ENCODE measurements around the gene FAM236D.
"Not testable (repeated sequence)": the region's sequence is repeated elsewhere in the genome, so short reads cannot be mapped to it uniquely, and the experiment has no call there.

The FAM236D gene

DNA sequence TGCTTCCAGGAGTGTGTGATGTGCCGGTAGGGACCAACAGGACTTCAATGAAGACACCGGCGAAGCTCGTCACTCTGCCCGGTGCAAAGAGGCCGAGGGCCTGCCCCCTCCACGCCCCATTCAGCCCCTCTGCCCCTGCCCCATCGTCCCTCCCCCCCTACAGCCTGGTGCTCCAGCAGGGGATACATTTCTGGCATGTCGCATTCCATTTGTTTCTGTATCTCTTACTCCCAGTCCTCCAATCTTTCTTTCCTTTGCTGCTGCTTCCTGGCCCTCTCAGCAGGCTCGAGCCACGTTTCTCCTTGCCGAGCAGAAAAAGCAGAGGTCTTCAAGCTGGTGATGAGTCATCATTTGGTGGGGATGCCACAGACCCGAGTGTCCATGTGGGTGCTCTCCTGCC lies at the start of gene FAM236D:
Gene FAM236D, minus strand, starts transcription at position 101 of the 400 bp plus-strand sequence. Its CDS starts 100 bp downstream, at position 1.
- DNase-seq (ENCODE audit: low read depth in 1 of 2, low spot score in 1 of 2): not testable (repeated sequence)

DNA sequence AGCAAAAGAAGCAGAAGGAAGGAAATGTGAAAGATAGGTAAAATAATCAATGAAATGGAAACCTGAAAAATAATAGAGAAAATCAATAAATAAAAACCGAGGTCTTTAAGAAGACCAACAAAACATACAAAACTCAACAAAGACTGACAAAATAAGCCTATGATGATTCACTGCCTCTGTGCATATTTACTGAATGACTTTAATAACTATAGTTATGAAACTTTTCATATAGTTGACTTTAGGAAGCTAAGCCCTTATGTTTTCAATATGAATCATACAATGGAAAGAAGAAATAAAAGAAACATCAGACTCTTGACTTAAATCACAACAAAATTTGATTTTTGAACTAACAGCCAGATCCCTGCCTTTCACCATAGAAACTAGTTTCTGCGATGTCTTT lies 29.5 kb upstream of the FAM236D start:
- not testable (repeated sequence) for DNase-seq (ENCODE audit: low read depth in 1 of 2, low spot score in 1 of 2)

DNA sequence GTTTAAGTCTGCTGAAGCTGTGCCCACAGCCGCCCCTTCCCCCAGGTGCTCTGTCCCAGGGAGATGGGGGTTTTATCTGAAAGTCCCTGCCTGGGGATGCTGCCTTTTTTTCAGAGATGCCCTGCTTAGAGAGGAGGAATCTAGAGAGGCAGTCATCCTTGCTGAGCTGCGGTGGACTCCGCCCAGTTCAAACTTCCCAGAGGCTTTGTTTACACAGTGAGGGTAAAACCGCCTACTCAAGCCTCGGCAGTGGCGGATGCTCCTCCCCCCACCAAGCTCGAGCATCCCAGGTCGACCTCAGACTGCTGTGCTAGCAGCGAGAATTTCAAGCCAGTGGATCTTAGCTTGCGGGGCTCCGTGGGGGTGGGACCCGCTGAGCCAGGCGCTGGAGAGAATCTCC lies 22.7 kb upstream of the FAM236D start:
- not testable (repeated sequence) for DNase-seq (ENCODE audit: low read depth in 1 of 2, low spot score in 1 of 2)

DNA sequence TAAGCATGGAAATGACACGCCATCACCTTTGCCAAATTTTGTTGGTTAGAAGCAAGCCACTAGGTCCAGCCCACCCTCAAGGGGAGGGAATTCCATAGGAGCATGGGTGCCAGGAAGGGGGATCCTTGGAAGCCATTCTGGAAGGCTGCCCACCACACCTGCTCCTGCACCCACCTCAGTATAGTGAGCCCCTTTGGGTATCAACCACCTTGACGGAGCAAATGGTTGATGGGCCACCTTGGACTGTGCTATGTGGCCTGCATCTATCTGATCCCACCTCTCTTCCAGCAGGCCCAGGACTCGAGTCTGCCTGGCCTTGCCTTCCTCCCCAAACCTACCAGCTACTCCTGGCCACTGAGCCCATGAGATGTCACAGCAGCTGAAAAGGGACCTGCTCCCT lies 17.6 kb downstream of the FAM236D start:
- not testable (repeated sequence) for DNase-seq (ENCODE audit: low read depth in 1 of 2, low spot score in 1 of 2)

DNA sequence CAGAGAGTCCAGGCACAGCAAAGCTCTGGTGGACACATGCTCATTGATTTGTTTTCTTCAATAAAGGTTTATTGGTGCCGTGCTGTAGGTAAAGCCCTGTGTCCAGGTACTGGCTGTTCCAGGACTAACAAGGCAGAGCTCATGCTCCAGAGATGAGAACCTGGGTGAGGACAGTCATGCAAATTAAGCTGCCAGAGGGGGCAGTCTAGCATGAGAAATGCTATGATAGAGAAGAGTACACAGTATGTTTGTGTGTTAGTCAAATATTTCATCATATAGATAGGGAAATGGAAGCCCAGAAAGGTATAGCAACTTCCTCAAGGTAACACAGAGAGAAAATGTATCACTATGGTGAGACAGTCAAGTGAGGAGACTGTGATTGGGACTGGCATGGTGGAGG lies 19.9 kb downstream of the FAM236D start:
- not testable (repeated sequence) for DNase-seq (ENCODE audit: low read depth in 1 of 2, low spot score in 1 of 2)

DNA sequence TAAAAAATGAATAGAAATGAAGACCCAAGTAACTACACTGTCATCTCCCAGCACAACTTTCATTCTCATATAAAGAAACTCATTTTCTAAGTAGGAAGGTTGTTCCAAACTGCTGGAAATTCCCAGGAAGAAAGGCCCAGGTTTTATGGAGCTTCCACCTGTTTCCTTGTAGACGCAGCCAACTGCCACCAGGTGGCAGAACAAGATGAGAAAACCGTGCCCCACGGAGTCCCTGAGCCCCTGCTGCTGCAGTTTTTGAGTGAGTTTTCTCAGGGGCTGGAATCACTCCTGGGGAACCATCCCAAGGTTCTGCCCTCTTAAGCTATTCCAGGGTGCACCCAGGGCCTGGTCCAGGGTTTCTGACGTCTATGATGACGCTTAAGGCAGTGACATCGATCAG lies 24.0 kb downstream of the FAM236D start:
- not testable (repeated sequence) for DNase-seq (ENCODE audit: low read depth in 1 of 2, low spot score in 1 of 2)

DNA sequence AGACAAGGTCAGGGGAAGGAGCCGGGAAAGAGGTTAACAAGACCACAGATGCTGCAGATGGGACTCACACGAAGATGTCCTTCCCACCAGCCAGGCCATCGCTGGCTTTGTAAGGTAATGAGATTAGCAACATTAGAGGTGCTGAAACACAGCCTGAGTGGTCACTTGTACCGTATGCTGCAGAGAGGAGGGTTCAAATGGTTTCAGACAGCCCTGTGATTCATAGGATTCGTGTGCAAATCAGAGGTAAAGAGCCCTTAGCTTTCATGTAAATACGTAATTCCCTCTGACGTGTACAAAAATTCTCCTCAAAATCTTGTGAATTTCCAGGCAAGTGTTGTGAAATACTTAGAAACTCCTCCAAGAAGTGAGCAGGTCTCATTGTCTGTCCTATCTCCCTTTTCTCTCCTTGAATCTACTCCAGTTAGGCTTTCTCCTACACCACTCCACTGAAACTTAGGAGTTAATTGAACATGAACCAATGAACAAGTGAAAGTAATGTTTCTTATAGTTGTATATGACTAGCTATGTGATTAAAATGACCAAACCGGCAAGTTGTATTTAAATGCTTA lies 24.6 kb downstream of the FAM236D start:
- not testable (repeated sequence) for DNase-seq (ENCODE audit: low read depth in 1 of 2, low spot score in 1 of 2)

DNA sequence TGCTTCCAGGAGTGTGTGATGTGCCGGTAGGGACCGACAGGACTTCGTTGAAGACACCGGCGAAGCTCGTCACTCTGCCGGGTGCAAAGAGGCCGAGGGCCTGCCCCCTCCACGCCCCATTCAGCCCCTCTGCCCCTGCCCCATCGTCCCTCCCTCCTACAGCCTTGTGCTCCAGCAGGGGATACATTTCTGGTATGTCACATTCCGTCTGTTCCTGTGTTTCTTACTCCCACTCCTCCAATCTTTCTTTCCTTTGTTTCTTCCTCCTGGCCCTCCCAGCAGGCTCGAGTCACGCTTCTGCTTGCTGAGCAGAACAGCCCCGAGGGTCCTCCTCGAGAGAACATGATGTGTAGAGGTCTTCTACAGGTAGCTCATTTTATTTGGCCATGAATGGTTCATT lies 25.4 kb downstream of the FAM236D start, which contains the start of gene FAM236B:
Gene FAM236B, minus strand, starts transcription at position 101 of the 400 bp plus-strand sequence. Its CDS starts 100 bp downstream, at position 1.
- DNase-seq (ENCODE audit: low read depth in 1 of 2, low spot score in 1 of 2): not testable (repeated sequence)

DNA sequence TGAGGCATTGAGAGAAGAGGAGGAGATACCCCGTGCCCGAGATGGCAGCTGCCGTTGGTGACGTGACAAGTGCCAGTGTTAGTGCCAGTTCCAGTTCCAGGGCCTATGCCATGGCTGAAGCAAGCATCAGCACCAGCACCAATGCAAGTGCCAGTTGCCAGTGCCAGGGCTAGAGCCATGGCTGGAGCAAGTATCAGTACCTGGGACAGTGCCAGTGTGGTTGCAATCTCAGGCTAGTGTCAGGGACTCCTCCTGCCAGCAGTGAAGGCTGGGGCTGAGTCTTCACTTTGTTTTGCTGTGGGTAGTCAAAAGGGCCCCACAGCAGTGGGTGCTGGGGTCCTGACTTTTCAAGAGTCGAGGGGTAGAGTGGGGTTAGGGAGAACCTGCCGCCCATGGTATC lies 29.9 kb downstream of the FAM236D start:
- DNase-seq (ENCODE audit: low read depth in 1 of 2, low spot score in 1 of 2): not testable (repeated sequence)

DNA sequence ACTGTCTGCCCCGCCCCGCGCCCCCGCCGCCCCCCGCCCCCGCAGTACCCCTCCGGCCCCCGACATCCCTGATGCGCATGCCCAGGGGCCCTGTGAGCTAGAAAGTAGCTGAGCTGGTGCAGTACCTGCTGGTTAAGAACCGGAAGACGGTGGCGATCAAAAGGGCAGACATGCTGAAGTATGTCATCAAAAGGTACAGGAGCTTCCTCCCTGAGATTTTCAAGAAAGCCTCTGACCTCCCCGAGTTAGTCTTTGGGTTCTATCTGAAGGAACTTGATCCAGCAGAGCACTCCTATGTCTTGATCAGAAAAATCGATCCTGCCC lies 30.6 kb downstream of the FAM236D start:
- not testable (repeated sequence) for DNase-seq (ENCODE audit: low read depth in 1 of 2, low spot score in 1 of 2)

DNA sequence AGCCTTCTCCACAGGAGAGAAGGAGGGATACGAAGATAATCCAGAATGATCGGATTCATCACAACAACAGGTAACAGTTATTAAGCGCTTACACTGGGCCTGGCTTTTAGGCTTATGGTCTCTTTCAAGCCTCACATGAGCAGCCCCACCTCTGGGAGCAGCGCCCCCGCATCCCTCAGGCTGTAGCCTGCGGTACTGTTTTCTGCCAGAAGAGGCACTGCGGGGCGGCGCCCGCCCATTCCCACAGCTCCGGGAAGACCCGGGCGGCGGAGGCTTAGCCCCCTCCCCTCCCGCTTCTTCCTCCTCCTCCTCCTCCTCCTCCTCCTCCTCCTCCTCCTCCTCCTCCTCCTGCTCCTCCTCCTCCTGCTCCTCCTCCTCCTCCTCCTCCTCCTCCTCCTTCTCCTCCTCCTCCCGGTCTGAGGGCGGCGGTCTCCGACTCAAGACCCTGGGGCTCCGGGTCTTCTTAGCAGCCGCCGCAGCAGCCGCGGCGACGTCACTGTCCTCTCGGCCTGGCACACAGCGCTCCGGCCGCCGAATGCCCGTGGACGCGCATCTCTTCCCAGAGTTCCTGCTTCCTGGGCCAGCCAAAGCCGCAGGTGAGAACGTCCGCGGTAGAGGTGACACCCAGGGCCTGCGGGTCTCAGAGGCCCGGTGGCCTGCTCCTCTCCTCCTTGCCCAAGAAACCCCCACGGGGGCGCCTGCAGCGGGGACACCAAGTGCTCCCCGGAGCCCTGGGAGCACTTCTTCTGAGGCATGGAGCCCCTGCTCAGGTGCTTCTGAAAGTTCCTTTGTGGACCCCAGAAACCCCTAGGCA lies 31.1 kb downstream of the FAM236D start, which contains the start of gene DMRTC1B:
Gene DMRTC1B, plus strand, starts transcription at position 238 of the 814 bp plus-strand sequence. CDS start 68,246 bp downstream, outside the sequence.
- DNase-seq (ENCODE audit: low read depth in 1 of 2, low spot score in 1 of 2): not testable (repeated sequence)

DNA sequence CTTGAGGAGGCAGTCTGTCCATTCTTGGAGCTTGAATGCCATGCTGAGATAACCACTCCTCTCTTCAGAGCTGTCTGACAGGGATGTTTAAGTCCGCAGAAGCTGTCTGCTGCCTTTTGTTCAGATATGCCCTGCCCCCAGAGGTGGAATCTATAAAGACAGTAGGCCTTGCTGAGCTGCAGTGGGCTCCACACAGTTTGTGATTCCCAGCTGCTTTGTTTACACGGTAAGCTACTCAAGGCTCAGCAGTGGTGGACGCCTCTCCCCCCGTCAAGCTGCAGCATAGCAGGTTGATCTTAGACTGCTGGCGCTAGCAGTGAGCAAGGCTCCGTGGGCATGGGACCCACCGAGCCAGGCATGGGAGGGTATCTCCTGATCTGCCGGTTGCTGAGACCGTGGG lies 47.6 kb downstream of the FAM236D start:
- not testable (repeated sequence) for DNase-seq (ENCODE audit: low read depth in 1 of 2, low spot score in 1 of 2)
